Transverse colon (tissue), 4 donors: ENCODE measurements around the gene ERI2. TPM values are rescaled to one million over a fixed set of nuclear protein-coding genes. Genes with fewer than 3 reads are reported as not detected.
"Not testable (repeated sequence)": the region's sequence is repeated elsewhere in the genome, so short reads cannot be mapped to it uniquely, and the experiment has no call there.

ENCODE experiments used
- DNase-seq: peaks from one replicate; pipeline ENCODE4 v3.0.0-alpha.2; 2019
- H3K27ac ChIP-seq, 4 donors: fragments of 200-600 bp; sonication (generic); 2 replicates each; pipeline ENCODE4 v1.5.1; 2016 to 2018; ENCODE audit warnings: inconsistent platforms in 4 of 4
- H3K27me3 ChIP-seq: fragments of 200-600 bp; sonication (generic); 2 replicates; pipeline ENCODE4 v1.5.1; 2017; ENCODE audit warnings: inconsistent platforms
- H3K36me3 ChIP-seq, 4 donors: fragments of 200-600 bp; sonication (generic); 2 replicates each; pipeline ENCODE4 v1.5.1; 2017 to 2019; ENCODE audit warnings: inconsistent platforms in 4 of 4
- H3K4me1 ChIP-seq, 4 donors: fragments of 200-600 bp; sonication (generic); 2 replicates each; pipeline ENCODE4 v1.5.1; 2017 to 2020; ENCODE audit warnings: inconsistent platforms in 4 of 4
- H3K4me3 ChIP-seq, 4 donors: fragments of 200-600 bp; sonication (generic); 1 replicate in 1 of 4; 2 replicates in 3 of 4; pipeline versions ENCODE4 v1.5.1 to v1.6.1; 2017 to 2019; ENCODE audit warnings: inconsistent platforms in 4 of 4
- H3K9me3 ChIP-seq, 2 donors: fragments of 200-600 bp; sonication (generic); 2 replicates each; pipeline ENCODE4 v1.5.1; 2017 to 2019; ENCODE audit warnings: inconsistent platforms in 2 of 2
- EP300 ChIP-seq: sonication (generic); formaldehyde crosslinking; IDR thresholded peaks from one replicate; pipeline ENCODE4 v1.6.1; 2017; ENCODE audit warnings: antibody characterized with exemption, low read depth
- POLR2A ChIP-seq: fragments of 450-650 bp; IDR thresholded peaks from one replicate; pipeline ENCODE4 v1.6.1; 2016; ENCODE audit warnings: antibody characterized with exemption, mild to moderate bottlenecking, moderate library complexity
- POLR2AphosphoS5 ChIP-seq, 3 donors: sonication (generic); formaldehyde crosslinking; IDR thresholded peaks; one replicate each; pipeline ENCODE4 v1.6.1; 2016; ENCODE audit warnings: antibody characterized with exemption in 3 of 3
- WGBS, 2 donors: methylation state at CpG; one replicate each; pipeline ENCODE4 v1.1.5; 2018; ENCODE audit warnings: low coverage in 1 of 2; 5-methylcytosine and 5-hydroxymethylcytosine counted together
- in situ Hi-C, 4 donors: fragments of 200-750 bp; cut with MboI; loops; one replicate each; pipeline versions ENCODE4 v1.15.0 to v1.15.1; 2017; ENCODE audit warnings: low sequenced_read_pairs in 3 of 4, low pct_ligation_motif_present in 1 of 4, low pct_unique_long_range_greater_than_20kb in 1 of 4
- intact Hi-C: fragments of 100-400 bp; cut with DNase I; formaldehyde crosslinking; loops from one replicate; pipeline ENCODE4 v1.15.1; 2023; ENCODE audit warnings: low total_unique reads
- total RNA-seq, 4 donors: library from RNA; depleted of rRNA; stranded (reverse); fragments of >200 nt; gene quantifications; one replicate each; pipeline ENCODE4 v1.1.0, GENCODE V29; 2016
- TF ChIP-seq, protein P1 (sequence below), 5 experiments: fragments of 200-600 bp in 3 of 5; fragments of 450-650 bp in 2 of 5; sonication (generic) in 3 of 5; IDR thresholded peaks; 1 replicate in 2 of 5; 2 replicates in 3 of 5; pipeline ENCODE4 v1.5.1; 2016 to 2017; ENCODE audit warnings: antibody characterized with exemption in 5 of 5, inconsistent platforms in 3 of 5, mild to moderate bottlenecking in 2 of 5, moderate library complexity in 1 of 5

ERI2 gene
- total RNA-seq, 4 donors from 2014 or later = 9.0 to 55.1 (median 30.0) TPM

DNA sequence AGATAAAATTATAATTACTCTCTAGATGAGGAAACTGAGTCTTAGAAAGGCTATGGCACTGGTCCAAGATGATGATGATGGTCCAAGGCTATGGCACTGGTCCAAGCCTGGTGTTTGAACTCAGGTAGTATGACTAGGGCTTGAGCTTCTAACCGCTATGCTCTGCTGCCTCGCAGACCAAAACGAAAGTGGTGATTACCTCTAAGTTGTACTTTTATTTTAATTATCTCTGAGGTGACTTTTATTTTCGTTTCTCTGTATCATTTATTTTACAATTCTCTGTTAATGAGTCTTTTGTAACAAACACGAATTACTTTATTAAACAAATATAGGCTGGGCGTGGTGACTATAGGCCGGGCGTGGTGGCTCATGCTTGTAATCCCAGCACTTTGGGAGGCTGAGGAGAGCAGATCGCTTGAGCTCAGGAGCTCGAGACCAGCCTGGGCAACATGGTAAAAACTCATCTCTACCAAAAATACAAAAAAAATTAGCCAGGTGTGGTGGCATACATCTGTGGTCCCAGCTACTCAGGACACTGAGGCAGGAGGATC is 5.7 kb upstream of the ERI2 start:
- WGBS, 2 donors = 61 to 67% methylated on average over 8 to 10 of the region's 10 CpGs
- in situ Hi-C loops = no loop called here
- Histone ChIP-seq H3K36me3 (peaks cover 0 to 4% (median 0%) of the 10 kb centered on the region in 4 donors), H3K27me3 (no peaks in the 10 kb centered on the region), H3K4me3 (no peak overlapping the region), H3K4me1 (peaks cover 0 to 10% (median 0%) of the 10 kb centered on the region in 4 donors), H3K9me3 (no peaks in the 10 kb centered on the region), H3K27ac (no peak overlapping the region)
- DNase-seq = peak; percentile 24
- TF ChIP-seq POLR2A (no peak), EP300 (no peak)
- TF ChIP-seq, protein P1, sequence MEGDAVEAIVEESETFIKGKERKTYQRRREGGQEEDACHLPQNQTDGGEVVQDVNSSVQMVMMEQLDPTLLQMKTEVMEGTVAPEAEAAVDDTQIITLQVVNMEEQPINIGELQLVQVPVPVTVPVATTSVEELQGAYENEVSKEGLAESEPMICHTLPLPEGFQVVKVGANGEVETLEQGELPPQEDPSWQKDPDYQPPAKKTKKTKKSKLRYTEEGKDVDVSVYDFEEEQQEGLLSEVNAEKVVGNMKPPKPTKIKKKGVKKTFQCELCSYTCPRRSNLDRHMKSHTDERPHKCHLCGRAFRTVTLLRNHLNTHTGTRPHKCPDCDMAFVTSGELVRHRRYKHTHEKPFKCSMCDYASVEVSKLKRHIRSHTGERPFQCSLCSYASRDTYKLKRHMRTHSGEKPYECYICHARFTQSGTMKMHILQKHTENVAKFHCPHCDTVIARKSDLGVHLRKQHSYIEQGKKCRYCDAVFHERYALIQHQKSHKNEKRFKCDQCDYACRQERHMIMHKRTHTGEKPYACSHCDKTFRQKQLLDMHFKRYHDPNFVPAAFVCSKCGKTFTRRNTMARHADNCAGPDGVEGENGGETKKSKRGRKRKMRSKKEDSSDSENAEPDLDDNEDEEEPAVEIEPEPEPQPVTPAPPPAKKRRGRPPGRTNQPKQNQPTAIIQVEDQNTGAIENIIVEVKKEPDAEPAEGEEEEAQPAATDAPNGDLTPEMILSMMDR (IDR thresholded peaks at IDR 0.05) = no peak
- intact Hi-C loops = no loop called here

- Histone ChIP-seq H3K9me3 (no peaks in the 10 kb centered on the region), H3K4me3 (peak overlapping the region in 1 of 4 donors; percentile 76), H3K36me3 (no peaks in the 10 kb centered on the region), H3K27ac (no peak overlapping the region), H3K27me3 (no peaks in the 10 kb centered on the region), H3K4me1 (peaks cover 0 to 20% (median 4%) of the 10 kb centered on the region in 4 donors)
- in situ Hi-C loops (no loop called here), intact Hi-C loops (loop anchor here (10.0 kb wide), 1 partner anchor 497 kb away; no protein-coding TSS in a partner anchor)
- WGBS, 2 donors = 94 to 100% methylated on average over 4 to 11 of the region's 11 CpGs
- no peak for DNase-seq
- no peak for TF ChIP-seq POLR2A
- TF ChIP-seq, protein P1 (IDR thresholded peaks at IDR 0.05) = no peak
- no peak for TF ChIP-seq POLR2AphosphoS5 (IDR thresholded peaks at IDR 0.05)
- TF ChIP-seq EP300 = no peak
Measured at GRCh38 chr16:20807862-20808261, 1.6 kb upstream of the ERI2 start.

DNA sequence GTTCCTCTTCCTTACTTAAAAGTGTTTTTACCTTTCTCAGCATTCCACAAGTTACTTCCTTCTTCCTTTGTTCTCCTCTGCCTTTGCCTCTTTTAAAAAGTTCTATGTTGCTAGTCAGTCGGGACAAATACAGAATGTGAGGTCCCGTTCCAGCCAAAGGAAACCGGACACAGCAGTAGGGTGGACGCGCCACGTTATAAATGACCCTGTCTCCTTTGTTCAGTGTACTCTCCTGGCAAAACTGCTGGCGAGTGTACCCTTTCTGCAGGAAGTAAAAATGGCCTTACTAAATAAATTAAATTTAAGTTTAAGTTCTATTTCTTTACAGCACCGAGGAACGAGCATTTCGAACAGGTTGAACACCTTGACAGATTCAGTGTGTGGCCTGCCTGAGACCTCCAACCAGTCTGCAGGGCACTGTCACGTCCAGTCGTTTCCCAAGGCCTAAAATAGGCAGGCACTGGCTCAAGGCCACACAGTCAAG is 546 bp downstream of the ERI2 start:
- peak overlapping the region; percentile 91 to 93 (median 92) for H3K27ac ChIP-seq
- intact Hi-C loops = loop anchor here (10.0 kb wide), 1 partner anchor 499 kb away; no protein-coding TSS in a partner anchor
- peaks cover 0 to 16% (median 4%) of the 10 kb centered on the region in 4 donors for H3K4me1 ChIP-seq
- in situ Hi-C loops, H3K9me3 ChIP-seq, H3K27me3 ChIP-seq: not testable (repeated sequence)
- peak overlapping the region; percentile 61 to 80 (median 74) for H3K4me3 ChIP-seq
- peaks cover 0 to 12% (median 5%) of the 10 kb centered on the region in 4 donors for H3K36me3 ChIP-seq
- WGBS, 2 donors = 10 to 15% methylated on average over 7 to 12 of the region's 12 CpGs
- peak; percentile 8 for DNase-seq

DNA sequence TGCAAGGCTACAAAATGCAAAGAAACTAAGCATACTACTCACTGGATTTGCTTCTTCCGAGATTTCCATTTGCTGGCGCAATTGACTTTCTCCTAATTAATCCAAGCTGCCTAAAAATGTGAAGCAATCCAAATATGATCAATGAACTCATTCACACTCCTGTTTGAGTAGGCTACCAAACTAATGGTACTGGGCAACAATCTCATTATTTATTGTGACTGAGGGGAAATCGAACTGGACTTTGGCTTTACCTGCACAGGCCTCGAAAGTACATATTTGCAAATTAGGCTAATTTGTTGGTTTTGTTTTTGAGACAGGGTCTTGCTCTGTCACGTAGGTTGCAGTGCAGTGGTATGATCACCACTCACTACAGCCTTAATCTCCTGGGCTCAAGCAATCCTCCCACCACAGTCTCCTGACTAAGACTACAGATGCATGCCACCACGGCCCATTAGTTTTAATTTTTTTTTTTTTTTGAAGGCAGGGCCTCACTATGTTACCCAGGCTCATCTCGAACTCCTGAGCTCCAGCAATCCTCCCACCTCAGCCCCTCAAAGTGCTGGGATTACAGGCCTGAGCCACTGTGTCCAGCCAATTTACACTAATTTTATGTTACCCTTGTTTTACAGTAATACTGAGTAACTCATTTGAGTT is 2.6 kb downstream of the ERI2 start:
- DNase-seq = no peak
- Histone ChIP-seq H3K27ac (no peak overlapping the region), H3K36me3 (peaks cover 0 to 17% (median 7%) of the 10 kb centered on the region in 4 donors), H3K4me3 (no peak overlapping the region), H3K27me3 (no peaks in the 10 kb centered on the region), H3K9me3 (no peaks in the 10 kb centered on the region), H3K4me1 (peaks cover 0 to 16% (median 4%) of the 10 kb centered on the region in 4 donors)
- in situ Hi-C loops = no loop called here
- 90 to 95% methylated on average over 7 of the region's 7 CpGs for WGBS, 2 donors
- TF ChIP-seq EP300 (no peak), POLR2A (no peak), POLR2AphosphoS5 (IDR thresholded peaks at IDR 0.05) (no peak)
- TF ChIP-seq, protein P1 (IDR thresholded peaks at IDR 0.05) = no peak
- intact Hi-C loops = loop anchor here (10.0 kb wide), 1 partner anchor 501 kb away; no protein-coding TSS in a partner anchor
